Tongue (tissue), 2 donors: ENCODE measurements around the gene OR4B1. TPM values are rescaled to one million over a fixed set of nuclear protein-coding genes. Genes with fewer than 3 reads are reported as not detected.

Experiments
- DNase-seq: peaks from one replicate; pipeline ENCODE4 v3.0.0-alpha.2; 2015
- total RNA-seq: library from RNA; depleted of rRNA; stranded (reverse); fragments of >200 nt; gene quantifications from one replicate; pipeline ENCODE4 v1.2.3, GENCODE V29; 2014

Gene OR4B1
- total RNA-seq, 1 donor from 2014 or later = not detected

DNA sequence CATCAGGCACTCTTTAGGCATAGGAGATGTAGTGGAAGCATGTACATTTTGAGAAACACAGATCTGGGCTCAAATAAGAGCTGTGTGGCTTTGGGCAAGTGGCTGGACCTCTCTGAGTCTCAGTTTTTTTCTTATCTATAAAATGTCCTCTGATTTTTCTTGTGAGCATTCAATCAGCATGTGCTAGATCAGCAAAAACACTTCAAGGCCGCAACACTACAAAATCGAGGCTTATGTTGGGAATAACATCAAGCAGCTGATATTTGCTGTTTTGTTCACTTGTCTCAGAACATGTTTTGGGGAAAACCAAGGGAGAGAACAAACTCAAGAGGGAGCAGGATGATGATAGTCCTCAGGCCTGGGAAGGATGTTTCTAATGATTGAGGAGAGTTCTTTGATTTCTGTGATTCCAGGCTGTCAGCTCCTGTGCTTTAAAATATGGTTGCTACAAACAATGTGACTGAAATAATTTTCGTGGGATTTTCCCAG lies 46.9 kb downstream of the OR4B1 start, which contains the start of gene OR4X1:
Gene OR4X1 (plus strand): TSS at position 439 of the 489 bp plus-strand sequence. CDS start 0 bp downstream, at position 439.
- DNase-seq = no peak

Other genes starting within 250 kb of the OR4B1 start
- gene PTPRJ, start 236.3 kb upstream of the OR4B1 start, total RNA-seq = 8.9 TPM
- not detected for gene OR4X2, start 28.3 kb downstream of the OR4B1 start, total RNA-seq
- gene OR4X1, start 47.1 kb downstream of the OR4B1 start, total RNA-seq = not detected
- not detected for gene OR4S1, start 89.4 kb downstream of the OR4B1 start, total RNA-seq
- not detected for gene OR4C3, start 108.1 kb downstream of the OR4B1 start, total RNA-seq
- gene OR4C5, start 149.7 kb downstream of the OR4B1 start, total RNA-seq = not detected